Activated T-cell treated with anti-CD3 and anti-CD28 coated beads, Interleukin-2, amount 50 U/mL, for 24 hours (primary cell): Measurements from ENCODE around the gene TMEM151A.
"Not testable (repeated sequence)": the region's sequence is repeated elsewhere in the genome, so short reads cannot be mapped to it uniquely, and the experiment has no call there.

Source experiments
- DNase-seq: peaks from one replicate; pipeline ENCODE4 v3.0.0-alpha.2; 2020
- H3K27ac Mint-ChIP-seq: 2 replicates; pipeline ENCODE4 v1.8.0; 2020; ENCODE audit warnings: mild to moderate bottlenecking, mixed read lengths
- H3K27me3 Mint-ChIP-seq: 2 replicates; pipeline ENCODE4 v1.8.0; 2020; ENCODE audit warnings: mixed read lengths
- H3K36me3 Mint-ChIP-seq: 2 replicates; pipeline ENCODE4 v1.8.0; 2020; ENCODE audit warnings: low read depth, mixed read lengths
- H3K4me1 Mint-ChIP-seq: 2 replicates; pipeline ENCODE4 v1.8.0; 2020; ENCODE audit warnings: low read depth, mixed read lengths
- H3K4me3 Mint-ChIP-seq: 2 replicates; pipeline ENCODE4 v1.8.0; 2020; ENCODE audit warnings: mild to moderate bottlenecking, moderate library complexity, mixed read lengths
- H3K9me3 Mint-ChIP-seq: 2 replicates; pipeline ENCODE4 v1.8.0; 2020; ENCODE audit warnings: mixed read lengths

Gene TMEM151A

GRCh38 chr11:66314561-66315497 lies 23.1 kb downstream of the TMEM151A start:
- no peak for DNase-seq
- H3K27me3 Mint-ChIP-seq, result no peaks in the 10 kb centered on the region
- no peaks in the 10 kb centered on the region for H3K36me3 Mint-ChIP-seq
- peaks cover 65% of the 10 kb centered on the region for H3K4me1 Mint-ChIP-seq
- H3K27ac Mint-ChIP-seq, result peak overlapping the region; percentile 8
- no peaks in the 10 kb centered on the region for H3K9me3 Mint-ChIP-seq
- no peak overlapping the region for H3K4me3 Mint-ChIP-seq

- Mint-ChIP-seq H3K36me3 (no peaks in the 10 kb centered on the region), H3K4me1 (peaks cover 69% of the 10 kb centered on the region), H3K27me3 (no peaks in the 10 kb centered on the region), H3K9me3 (no peaks in the 10 kb centered on the region), H3K27ac (peak overlapping the region; percentile 8), H3K4me3 (peak overlapping the region; percentile 51)
- DNase-seq, result no peak
These were observed 23.8 kb downstream of the TMEM151A start for GRCh38 chr11:66315498-66315885.

- Mint-ChIP-seq H3K4me3 (peak overlapping the region; percentile 51), H3K27me3 (no peaks in the 10 kb centered on the region), H3K9me3 (no peaks in the 10 kb centered on the region), H3K4me1 (peaks cover 69% of the 10 kb centered on the region), H3K27ac (peak overlapping the region; percentile 5), H3K36me3 (no peaks in the 10 kb centered on the region)
- no peak for DNase-seq
These were observed 24.5 kb downstream of the TMEM151A start for GRCh38 chr11:66315921-66316811.

GRCh38 chr11:66316849-66317251 lies 25.2 kb downstream of the TMEM151A start, which contains the start of gene CD248:
Gene CD248 (minus strand): TSS chr11:66317044. CDS start chr11:66317027, 17 bp downstream.
- Mint-ChIP-seq H3K27ac (peak within 1 kb of the TSS; percentile 94), H3K4me1 (peaks cover 64% of the 10 kb centered on the region), H3K9me3 (no peaks in the 10 kb centered on the region), H3K36me3 (no peaks in the 10 kb centered on the region), H3K4me3 (peak within 1 kb of the TSS; percentile 51), H3K27me3 (no peaks in the 10 kb centered on the region)
- peak; percentile 56 for DNase-seq

GRCh38 chr11:66317322-66317722 lies 25.6 kb downstream of the TMEM151A start:
- DNase-seq, result peak; percentile 67
- no peaks in the 10 kb centered on the region for H3K36me3 Mint-ChIP-seq

GRCh38 chr11:66317723-66318599 lies 26.3 kb downstream of the TMEM151A start:
- peak; percentile 63 for DNase-seq
- Mint-ChIP-seq H3K4me3 (peak overlapping the region; percentile 47), H3K27me3 (no peaks in the 10 kb centered on the region), H3K36me3 (no peaks in the 10 kb centered on the region), H3K9me3 (no peaks in the 10 kb centered on the region), H3K4me1 (peaks cover 63% of the 10 kb centered on the region), H3K27ac (peak overlapping the region; percentile 94)

More at GRCh38 chr11:66317322-66317722, 25.6 kb downstream of the TMEM151A start:
- H3K27ac Mint-ChIP-seq, result peak overlapping the region; percentile 94
- H3K27me3 Mint-ChIP-seq, result no peaks in the 10 kb centered on the region
- no peaks in the 10 kb centered on the region for H3K9me3 Mint-ChIP-seq
- peaks cover 61% of the 10 kb centered on the region for H3K4me1 Mint-ChIP-seq
- H3K4me3 Mint-ChIP-seq, result peak overlapping the region; percentile 47

GRCh38 chr11:66318600-66318970 lies 26.9 kb downstream of the TMEM151A start:
- Mint-ChIP-seq H3K4me3 (no peak overlapping the region), H3K27ac (peak overlapping the region; percentile 94), H3K4me1 (peaks cover 58% of the 10 kb centered on the region), H3K36me3 (no peaks in the 10 kb centered on the region), H3K9me3 (no peaks in the 10 kb centered on the region), H3K27me3 (no peaks in the 10 kb centered on the region)
- no peak for DNase-seq

GRCh38 chr11:66320289-66320688 lies 28.6 kb downstream of the TMEM151A start:
- not testable (repeated sequence) for H3K4me3 Mint-ChIP-seq, H3K27me3 Mint-ChIP-seq, DNase-seq, H3K9me3 Mint-ChIP-seq, H3K36me3 Mint-ChIP-seq, H3K27ac Mint-ChIP-seq
- peaks cover 51% of the 10 kb centered on the region for H3K4me1 Mint-ChIP-seq

- not testable (repeated sequence) for H3K4me3 Mint-ChIP-seq, H3K27ac Mint-ChIP-seq, H3K9me3 Mint-ChIP-seq, H3K27me3 Mint-ChIP-seq, H3K36me3 Mint-ChIP-seq, DNase-seq
- H3K4me1 Mint-ChIP-seq, result peaks cover 51% of the 10 kb centered on the region
These were observed 29.1 kb downstream of the TMEM151A start for GRCh38 chr11:66320748-66321147.

GRCh38 chr11:66321606-66322005 lies 29.9 kb downstream of the TMEM151A start:
- Mint-ChIP-seq H3K27ac (no peak overlapping the region), H3K4me3 (no peak overlapping the region), H3K36me3 (no peaks in the 10 kb centered on the region), H3K4me1 (peaks cover 53% of the 10 kb centered on the region), H3K27me3 (no peaks in the 10 kb centered on the region), H3K9me3 (no peaks in the 10 kb centered on the region)
- DNase-seq, result no peak

- peaks cover 56% of the 10 kb centered on the region for H3K4me1 Mint-ChIP-seq
- no peak overlapping the region for H3K4me3 Mint-ChIP-seq
- no peaks in the 10 kb centered on the region for H3K27me3 Mint-ChIP-seq
- DNase-seq, result no peak
- H3K36me3 Mint-ChIP-seq, result no peaks in the 10 kb centered on the region
- H3K9me3 Mint-ChIP-seq, result no peaks in the 10 kb centered on the region
- no peak overlapping the region for H3K27ac Mint-ChIP-seq
These were observed 31.2 kb downstream of the TMEM151A start for GRCh38 chr11:66322732-66323427.

- H3K4me3 Mint-ChIP-seq, result no peak overlapping the region
- H3K36me3 Mint-ChIP-seq, result no peaks in the 10 kb centered on the region
- no peak for DNase-seq
- H3K27me3 Mint-ChIP-seq, result no peaks in the 10 kb centered on the region
- peaks cover 56% of the 10 kb centered on the region for H3K4me1 Mint-ChIP-seq
- no peak overlapping the region for H3K27ac Mint-ChIP-seq
- H3K9me3 Mint-ChIP-seq, result no peaks in the 10 kb centered on the region
These were observed 32.0 kb downstream of the TMEM151A start for GRCh38 chr11:66323684-66324083.

GRCh38 chr11:66324664-66325063 lies 33.0 kb downstream of the TMEM151A start:
- DNase-seq, result no peak
- H3K9me3 Mint-ChIP-seq, result no peaks in the 10 kb centered on the region
- peak overlapping the region; percentile 38 for H3K27ac Mint-ChIP-seq
- H3K4me1 Mint-ChIP-seq, result peaks cover 51% of the 10 kb centered on the region
- H3K27me3 Mint-ChIP-seq, result no peaks in the 10 kb centered on the region
- no peak overlapping the region for H3K4me3 Mint-ChIP-seq
- H3K36me3 Mint-ChIP-seq, result no peaks in the 10 kb centered on the region
